NCI-H2029 treated with DMSO at 0.1 percent for 48 hours (cell line): ENCODE results near the gene SPATA46.

Experiments used
- DNase-seq: peaks from one replicate; lab custom pipeline; 2025; lab: John Stamatoyannopoulos, UW

The SPATA46 gene

GRCh38 chr1:162391790-162392563, 15.3 kb upstream of the SPATA46 start:
- DNase-seq, result peak; percentile 35

GRCh38 chr1:162390396-162391185, 13.9 kb upstream of the SPATA46 start:
- no peak for DNase-seq

- DNase-seq, result no peak
Measured at GRCh38 chr1:162389971-162390370, 13.3 kb upstream of the SPATA46 start.

GRCh38 chr1:162389021-162389818, 12.6 kb upstream of the SPATA46 start:
- peak; percentile 21 for DNase-seq

- no peak for DNase-seq
Measured at GRCh38 chr1:162388615-162389014, 12.0 kb upstream of the SPATA46 start.

GRCh38 chr1:162388083-162388594, 11.5 kb upstream of the SPATA46 start:
- DNase-seq, result no peak

- no peak for DNase-seq
Measured at GRCh38 chr1:162387226-162388082, 10.8 kb upstream of the SPATA46 start.

- DNase-seq, result no peak
Measured at GRCh38 chr1:162386292-162387225, 9.9 kb upstream of the SPATA46 start.

GRCh38 chr1:162385702-162386101, 9.0 kb upstream of the SPATA46 start:
- no peak for DNase-seq

GRCh38 chr1:162385280-162385623, 8.6 kb upstream of the SPATA46 start:
- no peak for DNase-seq

GRCh38 chr1:162384601-162385279, 8.1 kb upstream of the SPATA46 start:
- DNase-seq, result no peak

- no peak for DNase-seq
Measured at GRCh38 chr1:162384116-162384515, 7.5 kb upstream of the SPATA46 start.

GRCh38 chr1:162383516-162383915, 6.9 kb upstream of the SPATA46 start:
- no peak for DNase-seq

- no peak for DNase-seq
Measured at GRCh38 chr1:162383091-162383490, 6.4 kb upstream of the SPATA46 start.

GRCh38 chr1:162381941-162382750, 5.5 kb upstream of the SPATA46 start:
- no peak for DNase-seq

GRCh38 chr1:162381383-162381782, 4.7 kb upstream of the SPATA46 start, which contains the start of gene C1orf226:
C1orf226 (plus strand) TSS chr1:162381728; CDS start chr1:162381902, 174 bp downstream.
- DNase-seq, result no peak

- no peak for DNase-seq
Measured at GRCh38 chr1:162380061-162380846, 3.6 kb upstream of the SPATA46 start.

- no peak for DNase-seq
Measured at GRCh38 chr1:162375463-162375862, 1.2 kb downstream of the SPATA46 start.
